AG04450 (cell line): ENCODE measurements around the gene EGLN1. TPM values are rescaled to one million over a fixed set of nuclear protein-coding genes. Genes with fewer than 3 reads are reported as not detected.

Experiments
- CTCF ChIA-PET: fragments of 300-600, 350-600 bp; formaldehyde crosslinking; extraction: SDS; loops from one replicate; lab custom pipeline; 2022; ENCODE audit warnings: antibody characterized with exemption, inconsistent platforms; lab: Charles Lee
- POLR2A ChIA-PET: fragments of 350-600 bp; formaldehyde crosslinking; extraction: SDS; loops from one replicate; lab custom pipeline; 2021; ENCODE audit warnings: antibody characterized with exemption, inconsistent platforms; lab: Yijun Ruan, JAX
- DNase-seq: peaks from one replicate; pipeline ENCODE4 v3.0.0-alpha.2; 2011; ENCODE audit warnings: low read depth, low spot score
- H3K27ac ChIP-seq: one replicate; pipeline ENCODE4 v1.5.1; 2012; ENCODE audit warnings: low read depth, low read length, control low read depth
- H3K27me3 ChIP-seq: one replicate; pipeline ENCODE4 v1.6.0; 2012; ENCODE audit warnings: low read length; ENCODE audit not compliant: control insufficient read depth, insufficient read depth
- H3K4me3 ChIP-seq: 2 replicates; pipeline ENCODE4 v1.5.1; 2011; ENCODE audit warnings: mild to moderate bottlenecking, low read depth, low read length, control low read depth
- H3K9me3 ChIP-seq: 2 replicates; pipeline ENCODE4 v1.5.1; 2012; ENCODE audit warnings: low read length; ENCODE audit not compliant: control insufficient read depth, insufficient read depth
- CTCF ChIP-seq: IDR thresholded peaks from 2 replicates; pipeline ENCODE4 v1.5.1; 2011; ENCODE audit warnings: low read depth, low read length, control low read depth, inconsistent platforms
- polyA plus RNA-seq: library from polyadenylated mRNA; depleted of rRNA; stranded (reverse); fragments of >200 nt; gene quantifications from 2 replicates; pipeline ENCODE4 v1.2.3, GENCODE V29; 2011

EGLN1 gene
- polyA plus RNA-seq, 1 experiment, result 48.2 TPM

DNA sequence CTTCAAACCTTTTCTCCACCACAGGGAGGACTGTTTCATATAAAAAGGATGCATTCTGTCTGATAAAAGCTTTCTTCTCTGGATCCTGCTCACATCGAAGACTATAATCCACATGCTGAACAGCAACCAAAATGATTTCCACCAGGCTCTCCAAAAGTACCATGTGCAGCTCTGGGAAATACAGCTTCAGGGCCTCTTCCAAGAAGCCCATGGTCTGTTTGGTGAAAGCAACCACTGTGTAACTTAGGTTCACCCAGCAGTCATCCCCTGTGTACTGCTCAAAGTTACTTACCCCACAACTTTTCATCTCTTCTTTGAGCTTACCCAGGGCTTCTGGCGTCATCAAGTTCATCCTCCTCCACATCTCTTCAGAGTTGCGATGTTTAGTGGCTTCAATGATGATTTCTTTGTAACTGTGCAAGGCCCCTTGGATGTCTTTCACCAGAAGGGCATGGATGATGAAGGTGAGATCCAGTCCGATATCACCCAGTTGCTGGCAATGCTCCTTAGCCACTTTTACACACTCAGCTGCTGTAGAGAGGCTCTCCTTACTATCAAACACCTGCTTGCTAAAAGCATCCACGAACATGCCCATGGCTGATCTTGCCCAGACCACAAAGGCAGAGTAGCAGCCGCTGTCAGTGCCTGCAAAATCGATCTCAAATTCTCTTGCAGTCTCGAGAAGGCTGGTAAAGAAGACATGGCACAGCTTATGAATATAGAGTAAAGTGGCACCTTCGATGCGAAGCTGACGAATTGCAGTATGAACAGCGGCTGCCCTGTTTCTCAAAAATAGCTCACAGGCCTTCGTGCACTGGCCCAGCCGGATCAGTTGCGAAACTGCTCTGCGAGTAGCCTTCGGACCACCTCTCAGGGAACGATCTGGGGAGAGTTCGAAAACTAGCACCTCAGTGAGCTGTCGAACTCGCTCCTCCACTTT, 86.2 kb downstream of the EGLN1 start:
- DNase-seq, result no peak
- ChIA-PET CTCF (interaction anchor here (0.8 to 3.3 kb wide), 2 partner anchors 21 to 254 kb away, joined by 3 to 14 read pairs; no protein-coding TSS in a partner anchor), POLR2A (no interaction called here)
- H3K4me3 ChIP-seq, result peak overlapping the region; percentile 99
- H3K27me3 ChIP-seq, result no peaks in the 10 kb centered on the region
- H3K9me3 ChIP-seq, result peaks cover 5% of the 10 kb centered on the region; the same call in 1 of the 2 replicates
- TF ChIP-seq CTCF, result no peak
- H3K27ac ChIP-seq, result no peak overlapping the region

DNA sequence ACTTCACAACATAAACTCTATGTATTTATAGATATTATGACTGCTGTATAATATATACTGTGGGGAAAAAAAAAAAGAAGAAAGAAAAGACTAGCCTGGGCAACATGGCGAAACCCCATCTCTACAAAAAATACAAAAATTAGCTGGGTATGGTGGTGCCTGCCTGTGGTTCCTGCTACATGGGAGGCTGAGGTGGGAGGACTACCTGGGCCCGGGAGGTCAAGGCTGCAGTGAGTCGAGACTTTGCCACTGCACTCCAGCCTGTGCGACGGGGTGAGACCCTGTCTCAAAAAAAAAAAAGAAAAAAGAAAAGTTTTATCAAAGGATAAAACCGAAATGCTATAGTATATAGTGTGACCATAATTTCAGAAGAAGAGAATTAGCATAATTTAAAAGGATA, 87.1 kb downstream of the EGLN1 start:
- ChIA-PET POLR2A (no interaction called here), CTCF (interaction anchor here (0.7 to 0.8 kb wide), 3 partner anchors 22 to 108 kb away, joined by 3 read pairs; no protein-coding TSS in a partner anchor)
- H3K9me3 ChIP-seq, result peaks cover 5% of the 10 kb centered on the region; the same call in 1 of the 2 replicates
- no peak for TF ChIP-seq CTCF
- DNase-seq, result no peak
- no peak overlapping the region for H3K27ac ChIP-seq
- H3K4me3 ChIP-seq, result peak overlapping the region; percentile 99
- no peaks in the 10 kb centered on the region for H3K27me3 ChIP-seq

GRCh38 chr1:231334079-231334666, 87.9 kb downstream of the EGLN1 start:
- TF ChIP-seq CTCF, result no peak
- peak overlapping the region; percentile 99 for H3K4me3 ChIP-seq
- POLR2A ChIA-PET, result no interaction called here
- H3K9me3 ChIP-seq, result peaks cover 5% of the 10 kb centered on the region; the same call in 1 of the 2 replicates
- H3K27ac ChIP-seq, result no peak overlapping the region
- CTCF ChIA-PET, result interaction anchor here (0.6 to 1.1 kb wide), 3 partner anchors 24 to 422 kb away, joined by 3 read pairs; no protein-coding TSS in a partner anchor
- DNase-seq, result no peak
- H3K27me3 ChIP-seq, result no peaks in the 10 kb centered on the region

GRCh38 chr1:231332761-231333160, 89.3 kb downstream of the EGLN1 start:
- no peak for TF ChIP-seq CTCF
- POLR2A ChIA-PET, result no interaction called here
- no peak overlapping the region for H3K4me3 ChIP-seq
- DNase-seq, result no peak
- H3K9me3 ChIP-seq, result peaks cover 5% of the 10 kb centered on the region; the same call in 1 of the 2 replicates
- no peak overlapping the region for H3K27ac ChIP-seq
- CTCF ChIA-PET, result interaction anchor here (1.1 kb wide), 1 partner anchor 423 kb away, joined by 3 read pairs; no protein-coding TSS in a partner anchor
- no peaks in the 10 kb centered on the region for H3K27me3 ChIP-seq
